Gastrocnemius medialis (tissue), 4 donors: ENCODE results near the gene TWIST2.

ENCODE experiments used
- POLR2A ChIP-seq, 2 donors: fragments of 450-650 bp; IDR thresholded peaks; one replicate each; pipeline ENCODE4 v1.6.1; 2017; ENCODE audit warnings: antibody characterized with exemption in 2 of 2, mild to moderate bottlenecking in 2 of 2, moderate library complexity in 2 of 2
- TF ChIP-seq, protein P1 (sequence below), 5 experiments: fragments of 450-650 bp in 3 of 5; fragments of 200-600 bp in 2 of 5; sonication (generic) in 2 of 5; IDR thresholded peaks in 4 of 5; conservative IDR thresholded peaks in 1 of 5; 1 replicate in 4 of 5; 2 replicates in 1 of 5; pipeline ENCODE4 v1.5.1; 2016 to 2019; ENCODE audit warnings: antibody characterized with exemption in 5 of 5, mild to moderate bottlenecking in 3 of 5, moderate library complexity in 3 of 5

DNA sequence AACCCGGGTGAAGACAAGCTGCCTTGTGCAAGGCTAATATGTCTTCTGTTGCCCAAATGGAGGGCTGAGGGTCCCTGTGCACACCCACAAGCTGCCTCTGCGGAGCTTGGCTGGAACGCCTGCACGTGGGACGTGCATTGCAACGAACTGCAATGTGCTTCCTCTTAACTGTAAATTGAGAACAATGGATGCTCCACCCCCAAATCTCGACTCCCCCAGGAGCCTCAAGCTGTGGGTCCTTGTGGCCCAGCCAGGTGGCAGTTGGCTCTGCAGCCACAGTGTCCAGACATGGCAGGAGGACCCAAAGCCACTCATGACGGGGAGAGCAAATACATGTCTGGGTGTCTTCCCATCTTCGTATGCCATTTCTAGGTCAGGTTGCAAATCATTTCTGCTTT, 90.1 kb downstream of the TWIST2 start:
- TF ChIP-seq, protein P1, sequence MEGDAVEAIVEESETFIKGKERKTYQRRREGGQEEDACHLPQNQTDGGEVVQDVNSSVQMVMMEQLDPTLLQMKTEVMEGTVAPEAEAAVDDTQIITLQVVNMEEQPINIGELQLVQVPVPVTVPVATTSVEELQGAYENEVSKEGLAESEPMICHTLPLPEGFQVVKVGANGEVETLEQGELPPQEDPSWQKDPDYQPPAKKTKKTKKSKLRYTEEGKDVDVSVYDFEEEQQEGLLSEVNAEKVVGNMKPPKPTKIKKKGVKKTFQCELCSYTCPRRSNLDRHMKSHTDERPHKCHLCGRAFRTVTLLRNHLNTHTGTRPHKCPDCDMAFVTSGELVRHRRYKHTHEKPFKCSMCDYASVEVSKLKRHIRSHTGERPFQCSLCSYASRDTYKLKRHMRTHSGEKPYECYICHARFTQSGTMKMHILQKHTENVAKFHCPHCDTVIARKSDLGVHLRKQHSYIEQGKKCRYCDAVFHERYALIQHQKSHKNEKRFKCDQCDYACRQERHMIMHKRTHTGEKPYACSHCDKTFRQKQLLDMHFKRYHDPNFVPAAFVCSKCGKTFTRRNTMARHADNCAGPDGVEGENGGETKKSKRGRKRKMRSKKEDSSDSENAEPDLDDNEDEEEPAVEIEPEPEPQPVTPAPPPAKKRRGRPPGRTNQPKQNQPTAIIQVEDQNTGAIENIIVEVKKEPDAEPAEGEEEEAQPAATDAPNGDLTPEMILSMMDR (IDR thresholded peaks at IDR 0.05 in 4 of 5, conservative IDR thresholded peaks at IDR 0.05 in 1 of 5), result no peak
- no peak for TF ChIP-seq POLR2A (IDR thresholded peaks at IDR 0.05)
